Stimulated activated CD8-positive, alpha-beta memory T cell treated with anti-CD3 and anti-CD28 coated beads, Interleukin-7, amount 100 ng/mL, for 24 hours (primary cell): ENCODE results near the gene TXNDC5.
"Not testable (repeated sequence)": the region's sequence is repeated elsewhere in the genome, so short reads cannot be mapped to it uniquely, and the experiment has no call there.

Source experiments
- DNase-seq: peaks from one replicate; pipeline ENCODE4 v3.0.0-alpha.2; 2020; ENCODE audit warnings: low read depth

TXNDC5 gene

DNA sequence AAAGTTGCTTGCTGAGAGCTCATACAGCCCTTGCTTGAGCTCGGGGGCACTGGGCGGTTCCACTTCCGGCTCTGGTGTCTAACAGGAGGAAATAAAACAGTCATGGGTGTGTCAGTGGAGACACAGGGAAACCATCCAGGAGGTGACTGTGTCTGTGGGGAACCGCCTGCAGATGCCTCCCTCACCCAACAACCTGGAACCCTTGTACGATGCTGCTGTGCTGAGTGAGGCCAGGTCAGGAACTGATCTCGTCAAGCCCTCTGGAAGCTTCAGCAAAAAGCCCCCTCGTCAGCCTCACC lies 15.5 kb downstream of the TXNDC5 start:
- DNase-seq, result no peak

DNA sequence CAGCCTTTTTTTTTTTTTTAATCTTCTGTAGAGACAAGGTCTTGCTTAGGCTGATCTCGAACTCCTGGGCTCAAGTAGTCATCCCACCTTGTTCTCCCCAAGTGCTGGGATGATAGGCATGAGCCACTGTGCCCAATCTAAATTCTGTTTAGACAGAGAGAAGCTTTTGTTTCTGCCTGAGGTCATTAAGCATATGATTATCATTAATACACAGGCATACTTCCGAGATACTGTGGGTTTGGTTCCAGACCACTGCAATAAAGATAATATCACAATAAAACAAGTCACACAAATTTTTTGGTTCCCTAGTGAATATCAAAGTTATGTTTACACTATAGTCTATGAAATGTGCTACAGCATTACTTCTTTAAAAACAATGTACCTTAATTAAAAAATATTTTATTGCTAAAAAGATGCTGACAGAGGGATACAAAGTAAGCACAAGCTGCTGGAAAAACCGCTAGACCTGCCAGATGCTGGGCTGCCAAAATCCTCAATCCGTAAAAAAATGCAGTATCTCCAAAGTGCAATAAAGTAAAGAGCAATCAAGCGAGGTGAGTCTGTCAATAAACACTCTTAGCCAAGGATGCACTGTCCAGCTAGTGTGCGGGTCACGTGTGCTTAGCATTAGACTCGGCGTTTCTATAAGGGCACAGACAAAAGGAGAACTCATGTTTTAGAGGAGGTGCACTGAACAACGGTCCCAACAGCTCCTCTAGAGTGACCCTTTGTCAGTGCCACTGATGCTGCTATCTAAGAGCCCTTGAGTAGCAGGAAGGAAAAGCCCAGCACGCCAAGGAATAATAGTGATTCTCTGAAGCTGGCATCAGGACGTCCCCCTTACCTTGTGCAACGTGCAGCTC lies 16.1 kb downstream of the TXNDC5 start:
- DNase-seq, result no peak

DNA sequence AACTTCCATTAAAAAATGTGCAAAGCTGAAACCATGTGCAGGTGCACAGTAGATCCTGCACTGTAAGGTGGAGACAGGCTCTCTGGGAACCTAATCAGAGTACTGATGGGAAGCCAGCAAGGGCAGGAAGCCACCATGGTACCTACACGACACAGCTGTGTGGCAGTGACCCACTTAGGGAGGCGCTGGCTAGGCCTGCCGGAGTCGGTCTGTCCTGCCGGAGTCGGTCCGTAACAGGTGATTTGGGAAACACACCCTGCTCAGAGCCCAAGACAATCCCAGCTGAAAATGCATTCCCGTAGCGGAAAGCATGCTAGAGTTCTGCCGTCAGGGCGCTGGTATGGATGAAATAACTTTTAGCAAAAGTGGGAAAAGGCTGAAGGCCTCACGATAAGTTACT lies 17.2 kb downstream of the TXNDC5 start:
- DNase-seq, result no peak

DNA sequence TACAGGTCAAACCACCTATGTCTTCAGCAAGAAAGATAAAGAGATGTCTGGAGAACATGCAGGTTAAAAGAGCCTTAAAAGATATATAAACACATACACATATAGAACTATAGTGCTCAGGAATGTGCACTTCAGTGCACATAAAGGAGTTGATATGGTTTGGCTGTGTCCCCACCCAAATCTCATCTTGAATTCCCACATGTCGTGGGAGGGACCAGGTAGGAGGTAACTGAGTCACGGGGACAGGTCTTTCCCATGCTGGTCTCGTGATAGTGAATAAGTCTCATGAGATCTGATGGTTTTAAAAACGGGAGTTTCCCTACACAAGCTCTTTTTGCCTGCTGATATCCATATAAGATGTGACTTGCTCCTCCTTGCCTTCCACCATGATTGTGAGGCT lies 18.2 kb downstream of the TXNDC5 start:
- DNase-seq, result not testable (repeated sequence)

DNA sequence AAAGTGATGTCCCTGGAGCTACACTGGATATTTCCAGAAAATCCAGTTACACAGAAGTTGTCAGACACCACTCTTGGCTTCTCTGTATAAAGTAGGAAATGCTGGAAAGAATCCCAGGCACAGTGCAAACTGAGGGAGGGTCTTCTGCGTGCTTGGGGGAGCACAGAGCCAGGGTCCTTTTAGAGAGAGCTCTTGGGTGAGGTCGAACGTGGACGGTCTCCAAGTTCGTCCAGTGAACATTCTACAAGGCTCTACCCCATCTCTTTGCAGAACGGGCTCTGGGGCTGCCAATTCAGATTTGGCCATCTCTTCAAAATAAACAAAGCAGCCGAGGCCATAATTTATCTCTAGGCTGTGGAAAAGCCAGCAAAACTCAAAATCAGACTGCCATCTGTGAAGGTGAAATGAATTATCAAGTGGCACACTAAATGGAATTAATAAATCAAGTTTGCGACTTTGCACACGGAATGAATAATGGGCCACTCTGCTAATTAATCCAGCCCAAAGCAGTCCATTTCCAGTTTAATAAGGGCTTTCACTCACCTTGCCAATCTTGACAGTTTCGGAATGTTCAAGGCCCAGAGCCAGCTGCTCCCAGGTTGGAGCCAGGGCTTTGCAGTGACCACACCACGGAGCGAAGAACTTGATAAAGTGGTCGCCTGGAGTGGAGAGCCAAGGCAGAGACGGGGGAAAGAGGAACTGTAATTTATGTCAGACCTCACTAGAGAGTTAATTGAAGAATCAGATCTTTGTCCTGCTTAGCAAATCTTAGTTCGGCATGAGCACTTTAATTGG lies 19.3 kb downstream of the TXNDC5 start:
- no peak for DNase-seq

DNA sequence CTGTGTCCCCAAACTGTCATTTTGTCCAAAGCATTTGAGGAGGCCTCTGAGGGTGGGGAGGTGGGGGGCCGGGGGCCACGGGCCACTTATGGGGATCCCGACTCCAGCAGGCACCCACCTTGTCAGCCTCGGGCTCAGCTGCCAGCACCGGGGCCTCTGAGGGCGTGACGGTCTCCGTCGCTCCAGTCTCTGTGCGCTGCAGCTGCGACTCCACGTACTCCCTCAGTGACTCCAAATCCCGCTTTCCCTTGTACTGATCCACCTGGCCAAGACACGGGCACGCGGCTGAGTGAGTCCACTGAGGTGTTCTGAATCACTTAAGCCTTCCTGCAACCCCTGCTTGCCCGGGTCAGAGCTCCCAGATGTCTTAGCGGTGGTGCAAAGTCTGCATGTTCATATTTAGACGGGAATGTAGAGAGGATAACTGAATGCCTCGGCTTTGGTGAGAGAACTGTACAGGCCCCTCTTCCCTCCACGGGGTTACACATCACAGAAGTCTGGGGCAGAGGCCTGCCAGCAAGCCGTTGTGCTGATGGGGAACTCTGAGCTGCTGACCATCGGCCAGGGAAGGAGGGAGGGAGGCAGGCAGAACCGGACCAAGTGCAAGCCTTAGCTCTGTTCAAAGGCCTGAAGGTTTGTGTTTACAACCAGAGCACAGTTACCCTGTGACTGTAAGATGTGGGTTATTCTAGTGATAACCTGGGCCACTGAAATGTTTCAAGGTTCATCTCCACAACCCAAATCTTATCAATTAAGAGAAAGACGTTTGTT lies 21.8 kb downstream of the TXNDC5 start:
- DNase-seq, result no peak

DNA sequence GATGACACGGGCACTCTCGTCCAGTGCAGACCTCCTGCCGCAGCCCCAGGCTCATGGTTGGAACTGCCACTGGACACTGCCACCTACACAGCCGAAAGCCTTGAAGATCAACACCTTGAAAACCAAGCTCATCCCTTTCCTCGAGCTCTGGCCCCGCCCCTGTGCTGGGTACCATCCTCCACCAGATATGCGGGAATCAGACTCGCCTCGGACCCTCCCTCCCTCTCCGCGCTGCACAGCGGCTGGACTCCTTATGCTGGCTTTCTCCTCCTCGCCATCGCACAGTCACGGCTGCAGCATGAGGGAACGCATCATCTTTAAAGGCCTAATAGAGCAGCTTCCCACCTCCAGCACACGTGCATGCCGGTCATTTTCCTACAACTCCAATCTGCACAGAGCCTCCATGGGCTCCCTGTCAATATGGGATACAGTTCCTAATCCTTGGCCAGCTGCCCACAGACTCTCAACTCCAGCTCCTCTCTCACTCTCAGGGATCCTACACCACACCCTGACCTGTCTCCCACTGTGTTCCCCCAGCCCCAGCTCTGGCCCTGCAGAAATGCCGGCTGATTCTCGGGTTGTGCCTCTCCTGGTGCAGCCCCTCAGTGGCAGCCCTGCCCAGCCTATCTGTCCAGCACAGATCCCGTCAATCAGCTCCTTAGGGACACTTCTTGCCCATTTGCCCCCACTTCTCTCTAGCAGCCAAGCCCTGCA lies 23.2 kb downstream of the TXNDC5 start:
- no peak for DNase-seq

DNA sequence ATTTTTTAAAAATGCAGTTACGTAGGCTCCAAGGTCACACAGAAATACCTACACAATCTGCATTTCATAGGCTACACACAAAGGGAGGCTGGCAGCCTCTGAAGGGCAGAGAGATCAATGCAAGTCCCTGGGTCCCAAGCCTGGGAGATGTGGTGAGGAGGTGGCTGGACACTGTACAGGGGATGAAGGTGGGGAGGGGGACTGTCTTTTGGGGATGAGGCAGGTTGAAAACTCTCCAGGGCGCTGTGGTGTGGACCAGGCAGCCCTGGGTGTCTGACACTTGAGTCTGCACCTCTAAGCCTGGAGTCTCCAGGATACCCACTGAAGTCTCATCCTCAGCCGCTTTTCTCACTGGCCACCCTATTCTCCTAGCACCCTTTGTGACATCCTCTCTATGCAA lies 24.5 kb downstream of the TXNDC5 start:
- no peak for DNase-seq

DNA sequence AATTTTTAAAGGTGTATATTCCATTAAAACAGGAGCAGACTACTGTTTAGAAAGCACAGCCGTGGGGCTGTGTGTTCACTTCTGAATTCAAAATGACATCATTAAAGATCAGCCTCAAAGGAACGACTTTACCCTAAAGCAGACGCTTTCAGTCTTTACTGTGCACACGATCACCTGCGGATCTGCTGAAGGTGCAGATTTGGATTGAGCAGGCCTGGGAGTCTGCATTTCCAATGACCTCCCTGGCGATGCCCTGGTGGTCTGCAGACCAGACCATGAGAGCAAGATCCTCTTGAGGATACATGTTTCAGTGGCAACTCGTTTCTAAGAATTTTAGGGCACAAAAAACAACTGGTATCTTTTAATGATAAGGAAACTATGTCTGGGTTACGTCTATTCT lies 27.2 kb downstream of the TXNDC5 start:
- DNase-seq, result no peak

DNA sequence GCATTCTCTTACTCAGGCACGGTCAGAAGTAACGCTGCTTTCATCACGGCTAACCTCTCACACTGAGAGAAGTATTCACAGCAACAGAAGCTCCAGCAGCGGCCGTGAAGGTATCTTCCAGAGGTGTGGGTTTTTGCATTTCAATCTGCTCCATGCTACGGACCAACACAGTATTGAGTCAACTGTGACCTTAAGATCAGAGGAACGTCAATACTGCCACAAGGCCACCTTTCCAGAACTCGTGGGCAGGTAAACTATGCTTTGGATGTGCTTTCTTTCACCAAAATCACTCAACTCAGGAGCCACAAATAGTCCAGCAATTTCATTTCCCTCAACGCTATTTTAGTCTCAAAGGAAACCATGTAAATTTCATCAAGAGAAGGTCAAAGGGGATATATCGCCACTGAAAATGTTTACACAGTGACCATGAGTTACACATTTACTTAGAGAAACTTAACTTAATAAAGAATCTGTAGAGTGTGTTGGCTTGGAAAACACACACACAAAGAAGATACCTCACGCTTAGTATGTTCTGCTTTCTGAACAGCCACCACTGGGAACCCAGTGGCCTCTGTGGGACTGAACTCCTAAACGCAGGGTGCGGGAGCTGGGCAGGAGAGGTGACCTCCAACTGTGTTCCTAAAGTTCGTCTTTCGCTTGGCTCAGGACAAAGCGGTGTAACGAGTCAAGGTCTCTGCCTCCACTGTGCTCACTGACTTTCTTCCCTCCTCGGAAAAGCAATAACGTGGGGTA lies 27.9 kb downstream of the TXNDC5 start:
- no peak for DNase-seq

DNA sequence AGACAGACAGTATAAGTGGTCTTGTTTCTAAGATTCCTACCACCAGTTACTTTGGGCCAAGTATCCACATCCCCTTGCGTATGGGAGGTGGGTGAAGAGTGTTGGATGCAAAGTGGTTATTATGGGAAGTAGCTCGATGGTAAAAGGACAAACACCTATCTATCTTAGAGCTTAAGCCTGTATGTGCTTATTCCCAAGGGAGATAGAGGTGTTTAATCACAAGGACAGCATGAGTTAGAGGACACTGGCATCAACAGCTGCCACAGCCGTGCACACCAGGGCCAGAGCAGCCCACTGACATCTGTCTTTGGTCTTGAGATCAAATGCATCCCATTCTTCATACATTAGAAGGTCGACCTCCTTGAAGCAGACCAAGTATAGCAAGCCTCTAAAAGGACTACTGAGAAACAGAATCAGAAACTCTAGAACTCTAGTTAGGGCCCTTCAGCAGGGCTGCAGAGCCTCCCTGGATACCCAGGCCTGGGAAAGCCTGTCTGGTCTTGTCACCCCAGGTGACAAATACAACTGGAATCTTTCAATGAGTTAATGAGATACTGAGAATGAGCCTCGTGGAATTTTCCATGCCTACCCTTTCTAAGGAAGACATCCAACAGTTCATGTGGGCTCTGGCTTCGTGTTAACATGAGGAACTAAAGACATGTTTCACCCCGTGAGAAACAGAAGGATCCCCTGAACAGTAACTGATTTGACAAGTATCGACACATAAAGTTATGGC lies 28.7 kb downstream of the TXNDC5 start:
- no peak for DNase-seq

DNA sequence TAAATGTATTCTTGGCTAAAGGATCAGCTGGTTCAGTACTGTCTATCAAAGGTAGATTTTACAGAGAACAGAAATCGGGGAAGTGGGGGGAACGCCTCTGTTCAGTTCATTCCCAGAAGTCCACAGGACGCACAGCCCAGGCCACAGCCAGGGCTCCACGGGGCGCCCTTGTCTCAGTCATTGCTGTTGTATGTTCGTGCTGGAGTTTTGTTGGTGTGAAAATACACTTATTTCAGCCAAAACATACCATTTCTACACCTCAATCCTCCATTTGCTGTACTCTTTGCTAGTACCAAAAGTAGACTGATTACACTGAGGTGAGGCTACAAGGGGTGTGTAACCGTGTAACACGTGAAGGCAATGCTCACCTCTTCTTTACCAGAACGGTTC lies 29.9 kb downstream of the TXNDC5 start:
- no peak for DNase-seq

DNA sequence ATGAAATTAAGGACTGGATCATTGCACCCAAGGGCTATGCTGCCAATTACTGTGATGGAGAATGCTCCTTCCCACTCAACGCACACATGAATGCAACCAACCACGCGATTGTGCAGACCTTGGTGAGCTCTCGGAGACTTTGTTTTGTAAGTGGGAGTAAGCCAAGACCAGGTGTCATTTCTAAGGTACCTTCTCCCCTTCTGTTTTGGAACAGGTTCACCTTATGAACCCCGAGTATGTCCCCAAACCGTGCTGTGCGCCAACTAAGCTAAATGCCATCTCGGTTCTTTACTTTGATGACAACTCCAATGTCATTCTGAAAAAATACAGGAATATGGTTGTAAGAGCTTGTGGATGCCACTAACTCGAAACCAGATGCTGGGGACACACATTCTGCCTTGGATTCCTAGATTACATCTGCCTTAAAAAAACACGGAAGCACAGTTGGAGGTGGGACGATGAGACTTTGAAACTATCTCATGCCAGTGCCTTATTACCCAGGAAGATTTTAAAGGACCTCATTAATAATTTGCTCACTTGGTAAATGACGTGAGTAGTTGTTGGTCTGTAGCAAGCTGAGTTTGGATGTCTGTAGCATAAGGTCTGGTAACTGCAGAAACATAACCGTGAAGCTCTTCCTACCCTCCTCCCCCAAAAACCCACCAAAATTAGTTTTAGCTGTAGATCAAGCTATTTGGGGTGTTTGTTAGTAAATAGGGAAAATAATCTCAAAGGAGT lies 30.4 kb downstream of the TXNDC5 start:
- DNase-seq, result no peak

DNA sequence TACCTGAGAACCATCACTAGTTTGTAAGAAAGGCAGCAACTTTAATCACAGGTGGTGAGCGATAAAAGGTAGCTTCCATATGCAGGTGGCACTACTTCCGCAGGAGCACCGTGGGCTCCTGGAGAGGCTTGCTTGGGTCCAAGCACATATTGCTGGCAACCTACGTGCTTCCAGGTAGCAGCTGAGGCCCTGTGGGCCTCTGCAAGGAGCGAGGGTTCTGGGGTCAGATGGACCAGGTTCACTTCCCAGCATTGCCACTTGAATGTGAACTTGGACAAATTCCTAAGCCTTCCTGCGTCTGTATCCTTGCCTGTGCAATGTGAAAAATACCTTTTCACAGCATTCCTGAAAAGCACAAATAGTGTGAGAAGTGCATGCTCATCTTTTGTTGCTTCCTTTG lies 31.0 kb downstream of the TXNDC5 start:
- no peak for DNase-seq

DNA sequence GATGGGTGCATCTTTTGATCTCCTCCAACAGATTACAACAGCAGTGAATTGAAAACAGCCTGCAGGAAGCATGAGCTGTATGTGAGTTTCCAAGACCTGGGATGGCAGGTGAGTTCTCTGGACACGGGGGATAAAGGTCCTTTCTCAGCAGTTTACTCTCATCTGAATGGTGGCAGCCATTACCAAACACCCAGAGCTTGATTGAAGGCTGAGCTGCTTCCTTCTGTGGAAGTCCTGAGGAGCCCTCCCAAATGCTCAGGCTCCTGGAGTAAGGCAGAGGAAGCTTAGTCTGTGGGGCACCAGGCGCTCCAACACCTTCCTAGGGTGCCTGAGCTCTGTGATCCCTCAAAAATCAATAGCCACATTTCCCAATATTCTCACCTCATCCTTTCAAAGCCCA lies 31.5 kb downstream of the TXNDC5 start:
- DNase-seq, result no peak

DNA sequence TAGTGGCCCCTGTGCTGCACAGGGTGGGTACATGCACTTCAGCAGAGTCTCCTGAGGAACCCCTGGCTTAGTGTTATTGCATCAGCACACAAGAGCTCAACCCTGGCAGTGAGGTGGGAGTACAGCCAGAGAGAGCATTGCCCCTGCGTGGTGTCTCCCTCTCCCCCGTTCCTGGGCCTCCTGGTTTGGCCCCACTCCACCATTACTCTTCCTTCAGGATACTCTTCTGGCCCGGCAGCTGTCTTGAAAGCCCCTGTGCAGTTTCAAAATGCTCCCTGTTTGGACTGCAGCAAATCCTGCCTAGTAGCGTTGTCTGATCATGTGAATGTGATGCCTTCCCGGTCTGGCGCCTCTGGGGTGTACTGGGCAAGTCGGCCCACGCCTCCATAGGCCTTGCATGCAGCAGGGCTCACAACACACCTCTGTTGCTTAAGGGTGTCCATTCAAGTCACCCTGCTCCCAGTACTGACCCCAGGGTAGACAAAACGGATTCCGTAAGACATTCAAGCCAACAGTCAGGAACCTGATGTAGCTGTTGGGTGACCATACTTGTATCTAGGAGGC lies 32.1 kb downstream of the TXNDC5 start:
- DNase-seq, result no peak

DNA sequence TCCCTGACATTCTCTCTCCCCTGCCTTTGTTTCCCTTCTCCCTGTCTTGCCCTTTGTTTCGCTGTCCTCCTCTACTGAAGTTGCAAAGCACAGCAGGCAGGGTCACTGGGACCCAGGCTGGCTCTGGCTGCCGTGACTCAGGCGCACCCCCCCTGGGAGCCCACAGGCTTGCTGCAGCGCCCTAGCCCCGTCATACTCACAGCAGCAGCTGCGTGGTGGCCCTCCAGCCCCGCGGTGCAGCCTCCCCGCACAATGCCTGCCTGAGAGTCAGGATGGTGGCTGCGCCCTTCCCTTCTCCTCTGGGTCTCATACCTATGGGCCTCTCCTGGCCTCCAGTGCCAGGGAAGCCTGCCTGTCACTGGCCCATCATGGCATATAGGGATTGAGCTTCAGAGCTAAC lies 41.7 kb downstream of the TXNDC5 start:
- no peak for DNase-seq

DNA sequence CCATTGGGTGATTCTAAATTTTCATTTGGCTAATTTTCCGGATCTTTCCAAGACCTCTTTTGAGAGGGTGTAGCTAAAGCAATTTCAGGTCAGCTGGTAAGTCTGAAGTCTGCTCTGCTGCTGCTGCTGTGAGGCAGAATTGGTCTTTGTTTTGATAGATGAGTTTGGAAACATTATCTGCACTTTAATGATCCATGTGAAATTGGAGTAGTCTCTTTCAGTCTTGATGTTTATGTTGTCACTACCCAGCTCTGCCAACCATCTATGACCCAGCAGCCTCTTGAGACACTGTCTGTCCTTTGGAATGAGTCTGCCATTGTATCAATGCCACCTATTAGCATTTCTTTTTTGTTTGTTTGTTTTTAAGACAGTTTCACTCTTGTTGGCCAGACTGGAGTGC lies 44.1 kb downstream of the TXNDC5 start:
- no peak for DNase-seq

DNA sequence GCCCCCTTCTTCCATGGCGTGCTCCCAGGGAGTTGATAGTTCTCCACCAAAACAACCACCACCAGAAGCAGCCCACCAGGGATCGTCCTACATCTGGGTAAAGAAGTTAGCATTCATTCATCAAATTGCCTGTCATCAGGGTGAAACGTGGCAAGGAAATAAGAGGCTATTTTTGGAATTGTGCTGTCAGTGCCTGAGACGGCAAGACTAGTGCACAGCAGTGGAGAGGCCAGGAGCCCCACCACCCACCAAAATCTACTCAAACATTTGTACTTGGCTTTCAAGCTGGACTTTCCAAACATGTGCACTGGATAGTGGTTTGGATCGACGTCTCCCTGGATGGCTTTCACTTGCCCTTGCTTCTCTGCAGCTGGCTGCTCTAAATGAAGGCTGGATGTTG lies 44.8 kb downstream of the TXNDC5 start:
- DNase-seq, result no peak

DNA sequence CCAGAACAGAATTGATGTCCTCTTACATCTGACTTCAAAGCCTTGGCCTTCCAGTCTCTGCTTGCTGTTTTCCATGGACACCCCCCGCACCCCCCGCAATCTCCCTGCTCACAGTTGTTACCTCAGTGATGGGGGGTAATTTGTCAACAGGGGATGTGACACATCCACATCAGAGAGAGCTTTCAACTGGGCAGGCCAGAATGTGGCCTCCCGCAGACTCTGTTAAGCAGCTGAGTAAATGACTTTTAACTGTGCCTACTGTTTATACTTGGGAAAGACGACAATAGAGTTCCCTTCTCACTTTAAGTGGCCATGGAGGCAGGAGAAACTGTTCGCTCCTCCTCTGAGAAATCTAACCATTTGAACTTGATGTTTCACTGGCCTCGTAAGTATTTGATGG lies 51.0 kb downstream of the TXNDC5 start:
- no peak for DNase-seq
